ENCODE data around the gene OR6T1. TPM values are rescaled to one million over a fixed set of nuclear protein-coding genes. Genes with fewer than 3 reads are reported as not detected.

OR6T1 gene
- total RNA-seq, 1 donor from 2014 or later = not detected

DNA sequence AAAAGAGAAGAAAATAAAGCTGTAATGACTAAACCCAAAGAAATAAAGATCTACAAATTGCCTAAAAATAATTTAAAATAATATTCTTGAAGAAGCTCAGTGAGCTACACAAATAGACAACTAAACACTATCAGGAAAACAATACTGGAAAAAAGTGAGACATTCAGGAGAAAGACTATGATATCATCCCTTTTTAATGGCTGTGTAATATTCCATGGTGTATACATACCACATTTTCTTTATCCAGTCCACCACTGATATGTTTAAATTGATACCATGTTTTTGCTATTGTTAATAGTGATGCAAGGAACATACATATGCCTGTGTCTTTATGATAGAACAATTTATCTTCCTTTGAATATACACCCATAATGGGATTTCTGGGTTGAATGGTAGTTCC lies 13.1 kb upstream of the OR6T1 start:
- TF ChIP-seq, protein P1, sequence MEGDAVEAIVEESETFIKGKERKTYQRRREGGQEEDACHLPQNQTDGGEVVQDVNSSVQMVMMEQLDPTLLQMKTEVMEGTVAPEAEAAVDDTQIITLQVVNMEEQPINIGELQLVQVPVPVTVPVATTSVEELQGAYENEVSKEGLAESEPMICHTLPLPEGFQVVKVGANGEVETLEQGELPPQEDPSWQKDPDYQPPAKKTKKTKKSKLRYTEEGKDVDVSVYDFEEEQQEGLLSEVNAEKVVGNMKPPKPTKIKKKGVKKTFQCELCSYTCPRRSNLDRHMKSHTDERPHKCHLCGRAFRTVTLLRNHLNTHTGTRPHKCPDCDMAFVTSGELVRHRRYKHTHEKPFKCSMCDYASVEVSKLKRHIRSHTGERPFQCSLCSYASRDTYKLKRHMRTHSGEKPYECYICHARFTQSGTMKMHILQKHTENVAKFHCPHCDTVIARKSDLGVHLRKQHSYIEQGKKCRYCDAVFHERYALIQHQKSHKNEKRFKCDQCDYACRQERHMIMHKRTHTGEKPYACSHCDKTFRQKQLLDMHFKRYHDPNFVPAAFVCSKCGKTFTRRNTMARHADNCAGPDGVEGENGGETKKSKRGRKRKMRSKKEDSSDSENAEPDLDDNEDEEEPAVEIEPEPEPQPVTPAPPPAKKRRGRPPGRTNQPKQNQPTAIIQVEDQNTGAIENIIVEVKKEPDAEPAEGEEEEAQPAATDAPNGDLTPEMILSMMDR (IDR thresholded peaks at IDR 0.05; ENCODE audit: unreplicated experiment) = no peak
- Mint-ChIP-seq H3K27me3 (ENCODE audit: low read depth) (peaks cover 6% of the 10 kb centered on the region), H3K9me3 (peaks cover 22% of the 10 kb centered on the region), H3K4me1 (no peaks in the 10 kb centered on the region), H3K36me3 (no peaks in the 10 kb centered on the region), H3K4me3 (no peak overlapping the region), H3K27ac (no peak overlapping the region)
- no peak for DNase-seq (ENCODE audit: low spot score in 2 of 2, unreplicated experiment in 2 of 2)

DNA sequence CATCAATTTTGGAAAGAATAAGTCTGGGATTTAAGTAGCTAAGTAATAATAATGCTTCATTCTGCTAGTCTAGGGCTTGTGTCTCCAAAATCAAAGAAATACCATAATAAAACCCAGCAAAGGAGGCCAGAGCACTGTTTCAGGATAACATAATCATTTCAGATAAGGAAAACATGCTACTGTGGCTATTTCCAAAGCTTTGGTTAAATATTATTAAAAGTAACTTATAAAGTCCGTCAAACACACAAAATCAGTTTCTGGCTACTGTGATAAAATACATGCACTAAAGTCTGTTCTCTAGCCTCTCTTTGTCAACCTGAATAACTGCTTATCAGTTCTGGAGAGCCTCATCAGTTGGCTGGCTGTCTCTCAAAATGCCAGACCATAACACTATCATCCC lies 1.5 kb upstream of the OR6T1 start:
- Mint-ChIP-seq H3K4me3 (no peak overlapping the region), H3K9me3 (no peaks in the 10 kb centered on the region), H3K27me3 (ENCODE audit: low read depth) (peaks cover 22% of the 10 kb centered on the region), H3K4me1 (no peaks in the 10 kb centered on the region), H3K36me3 (no peaks in the 10 kb centered on the region), H3K27ac (no peak overlapping the region)
- TF ChIP-seq, protein P1 (IDR thresholded peaks at IDR 0.05; ENCODE audit: unreplicated experiment) = no peak
- no peak for DNase-seq (ENCODE audit: low spot score in 2 of 2, unreplicated experiment in 2 of 2)

DNA sequence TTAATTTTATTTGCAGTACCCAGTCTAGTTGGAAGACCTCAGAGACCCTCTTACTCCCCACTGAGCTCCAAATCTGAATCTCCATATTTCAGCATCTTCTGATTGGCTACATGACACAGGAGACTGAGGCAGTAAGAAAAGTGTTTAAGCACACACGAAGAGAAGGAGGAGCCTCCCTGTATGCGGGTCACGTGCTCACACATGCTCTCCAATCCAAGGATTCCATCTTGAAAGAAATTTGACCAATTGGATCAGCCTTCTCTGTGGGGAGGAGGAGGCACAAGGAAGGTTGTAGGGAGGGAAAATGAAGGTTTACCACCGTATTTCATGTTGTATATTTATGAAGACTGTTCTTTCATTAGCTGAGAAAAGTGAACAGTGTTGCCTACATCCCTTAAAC lies 1.2 kb downstream of the OR6T1 start:
- Mint-ChIP-seq H3K36me3 (no peaks in the 10 kb centered on the region), H3K4me1 (no peaks in the 10 kb centered on the region)

DNA sequence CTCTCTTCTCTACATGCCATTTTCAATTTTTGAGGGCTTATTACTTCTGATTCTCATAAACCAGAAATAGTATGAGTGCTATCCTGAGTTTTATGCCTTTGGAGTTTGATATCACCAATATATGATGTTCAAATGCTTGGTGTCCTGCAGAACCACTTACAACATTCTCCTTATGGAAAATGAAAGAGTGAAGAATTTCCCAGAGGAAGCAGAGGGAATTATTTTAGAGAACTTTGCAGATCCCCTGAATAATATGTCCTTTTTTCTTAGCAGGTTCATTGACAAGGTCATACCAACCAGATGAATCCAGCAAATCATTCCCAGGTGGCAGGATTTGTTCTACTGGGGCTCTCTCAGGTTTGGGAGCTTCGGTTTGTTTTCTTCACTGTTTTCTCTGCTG lies 4.3 kb downstream of the OR6T1 start, which contains the start of gene OR4D5:
OR4D5 (plus strand) TSS at position 301 of the 400 bp plus-strand sequence; CDS start at position 301, 0 bp downstream.
- Mint-ChIP-seq H3K9me3 (no peaks in the 10 kb centered on the region), H3K4me1 (no peaks in the 10 kb centered on the region), H3K27me3 (ENCODE audit: low read depth) (peaks cover 15% of the 10 kb centered on the region), H3K4me3 (no peak within 1 kb of the TSS), H3K36me3 (no peaks in the 10 kb centered on the region), H3K27ac (no peak within 1 kb of the TSS)
- DNase-seq (ENCODE audit: low spot score in 2 of 2, unreplicated experiment in 2 of 2) = no peak
- TF ChIP-seq, protein P1 (IDR thresholded peaks at IDR 0.05; ENCODE audit: unreplicated experiment) = no peak

More for the DNA sequence above, 1.2 kb downstream of the OR6T1 start:
- Mint-ChIP-seq H3K4me3 (no peak overlapping the region), H3K9me3 (no peaks in the 10 kb centered on the region), H3K27me3 (ENCODE audit: low read depth) (peaks cover 18% of the 10 kb centered on the region), H3K27ac (no peak overlapping the region)
- TF ChIP-seq, protein P1 (IDR thresholded peaks at IDR 0.05; ENCODE audit: unreplicated experiment) = no peak
- no peak for DNase-seq (ENCODE audit: low spot score in 2 of 2, unreplicated experiment in 2 of 2)

DNA sequence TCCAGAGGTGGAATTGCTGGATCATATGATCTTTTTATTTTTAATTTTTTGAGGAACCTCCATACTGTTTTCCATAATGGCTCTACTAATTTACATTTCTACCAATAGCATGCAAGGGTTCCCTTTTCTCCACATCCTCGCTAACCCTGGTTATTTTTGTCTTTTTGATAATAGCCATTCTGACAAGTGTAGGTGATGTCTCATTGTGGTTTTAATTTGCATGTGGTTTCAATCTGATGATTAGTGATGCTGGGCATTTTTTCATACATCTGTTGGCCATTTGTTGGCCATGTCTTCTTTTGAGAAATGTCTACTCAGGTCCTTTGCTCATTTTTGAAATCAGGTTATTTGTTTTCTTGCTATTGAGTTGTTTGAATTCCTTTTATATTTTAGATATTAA lies 19.6 kb downstream of the OR6T1 start:
- no peak overlapping the region for H3K4me3 Mint-ChIP-seq
- no peak overlapping the region for H3K27ac Mint-ChIP-seq
- peaks cover 4% of the 10 kb centered on the region for H3K4me1 Mint-ChIP-seq
- no peaks in the 10 kb centered on the region for H3K9me3 Mint-ChIP-seq
- H3K27me3 Mint-ChIP-seq (ENCODE audit: low read depth) = no peaks in the 10 kb centered on the region
- DNase-seq (ENCODE audit: low spot score in 2 of 2, unreplicated experiment in 2 of 2) = no peak
- TF ChIP-seq, protein P1 (IDR thresholded peaks at IDR 0.05; ENCODE audit: unreplicated experiment) = no peak
- H3K36me3 Mint-ChIP-seq = no peaks in the 10 kb centered on the region

DNA sequence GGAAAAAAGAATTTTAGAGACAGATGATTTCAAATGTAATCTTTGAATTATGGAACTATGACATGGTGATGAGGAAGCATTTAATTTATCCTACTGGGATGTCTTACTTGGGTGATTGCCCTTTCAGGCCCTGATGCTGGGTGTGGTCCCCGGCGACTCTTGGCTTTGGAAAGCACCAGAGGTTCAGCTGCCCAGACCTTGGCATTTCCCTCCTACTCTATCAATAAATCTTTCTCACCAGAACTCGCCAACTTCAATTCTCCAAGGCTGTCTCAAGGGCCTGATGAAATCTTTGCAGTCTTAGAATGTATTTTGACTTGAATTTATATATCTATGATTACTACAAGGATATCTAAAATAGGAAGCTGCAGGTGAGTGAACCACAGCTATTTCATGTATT lies 22.7 kb downstream of the OR6T1 start:
- Mint-ChIP-seq H3K9me3 (peaks cover under 1% of the 10 kb centered on the region), H3K27ac (no peak overlapping the region), H3K4me3 (no peak overlapping the region), H3K4me1 (peaks cover under 1% of the 10 kb centered on the region), H3K27me3 (ENCODE audit: low read depth) (no peaks in the 10 kb centered on the region), H3K36me3 (no peaks in the 10 kb centered on the region)
- DNase-seq (ENCODE audit: low spot score in 2 of 2, unreplicated experiment in 2 of 2) = no peak
- TF ChIP-seq, protein P1 (IDR thresholded peaks at IDR 0.05; ENCODE audit: unreplicated experiment) = no peak

Data from mesothelial cell of epicardium (in vitro differentiated cells).